Measurements from ENCODE around the gene HEATR9. TPM values are rescaled to one million over a fixed set of nuclear protein-coding genes. Genes with fewer than 3 reads are reported as not detected.

Gene HEATR9
- total and polyA plus RNA-seq, 2 of the 13 experiments (the other 11 are each of a cell fraction or from before 2014, with no cell fraction given): not detected

- intact Hi-C loops (cut with micrococcal nuclease; ENCODE audit: unreplicated experiment) (no loop called here), in situ Hi-C loops (cut with HindIII; ENCODE audit: extremely low pct_ligation_motif_present, low pct_unique_long_range_greater_than_20kb) (no loop called here)
- Histone ChIP-seq H3K79me2 (ENCODE audit: insufficient read depth, low read length) (no peaks in the 10 kb centered on the region), H3K27ac (ENCODE audit: extremely low read length, insufficient read depth, low read length) (no peak overlapping the region), H3K4me2 (ENCODE audit: low read depth, low read length) (no peak overlapping the region), H3K4me3 (replicated peaks in 1 of 3; ENCODE audit: insufficient read depth in 1 of 3, low read depth in 2 of 3, low read length in 3 of 3) (no peak overlapping the region), H3K9ac (ENCODE audit: insufficient read depth, low read depth, low read length) (no peak overlapping the region), H3K4me1 (ENCODE audit: insufficient read depth, low read length) (no peaks in the 10 kb centered on the region), H3K36me3 (replicated peaks in 1 of 2; ENCODE audit: control insufficient read depth in 1 of 2, insufficient read depth in 2 of 2, low read length in 2 of 2) (no peaks in the 10 kb centered on the region), H3K27me3 (ENCODE audit: control insufficient read depth in 1 of 2, insufficient read depth in 2 of 2, low read length in 2 of 2) (peaks cover 1 to 10% of the 10 kb centered on the region in 2 experiments; a peak in 2 of 5 replicates), H3K9me3 (ENCODE audit: low read length) (no peaks in the 10 kb centered on the region), H2AFZ (ENCODE audit: low read length) (no peak overlapping the region), H4K20me1 (ENCODE audit: insufficient read depth, low read length) (no peaks in the 10 kb centered on the region)
- no peak for ATAC-seq
- POLR2A ChIA-PET: no interaction called here
- BruUV-seq (replicated peaks): no TSS peak
- TF ChIP-seq NCOA5 (CRISPR knock-in tag; IDR thresholded peaks at IDR 0.05) (no peak), SP1 (IDR thresholded peaks at IDR 0.05) (no peak), SP1 (CRISPR knock-in tag; IDR thresholded peaks at IDR 0.05) (no peak), MIER3 (CRISPR knock-in tag; IDR thresholded peaks at IDR 0.05; ENCODE audit: borderline replicate concordance) (no peak), HNRNPLL (IDR thresholded peaks at IDR 0.05; ENCODE audit: low read depth, low read length, poor library complexity, severe bottlenecking) (no peak), AGO2 (optimal IDR thresholded peaks at IDR 0.05; ENCODE audit: low read depth, low read length) (no peak), ATF1 (CRISPR knock-in tag; IDR thresholded peaks at IDR 0.05) (no peak), HMG20A (CRISPR knock-in tag; IDR thresholded peaks at IDR 0.05; ENCODE audit: borderline replicate concordance) (no peak), ZNF749 (CRISPR knock-in tag; IDR thresholded peaks at IDR 0.05; ENCODE audit: borderline replicate concordance) (no peak), ATAD3A (CRISPR knock-in tag; IDR thresholded peaks at IDR 0.05) (no peak), KDM6A (CRISPR knock-in tag; IDR thresholded peaks at IDR 0.05; ENCODE audit: low read depth) (no peak), ZNF609 (CRISPR knock-in tag; IDR thresholded peaks at IDR 0.05; ENCODE audit: borderline replicate concordance) (no peak), ZFP90 (CRISPR knock-in tag; IDR thresholded peaks at IDR 0.05; ENCODE audit: borderline replicate concordance) (no peak), ZNF569 (CRISPR knock-in tag; IDR thresholded peaks at IDR 0.05; ENCODE audit: borderline replicate concordance) (no peak)
- WGBS (ENCODE audit: low lambda C conversion rate): 44% methylated on average over 2 of the region's 2 CpGs
- FAIRE-seq: no peak
- CTCF ChIA-PET (ENCODE audit: low intra/inter-chr PET ratio, low total read pairs): no interaction called here
- no peak for DNase-seq (ENCODE audit: low spot score)
Observed at GRCh38 chr17:35889241-35889640, 20.6 kb upstream of the HEATR9 start.

All from HepG2 (cell line).